ENCODE measurements around the gene FUT1.
"Not testable (repeated sequence)": the region's sequence is repeated elsewhere in the genome, so short reads cannot be mapped to it uniquely, and the experiment has no call there.

The FUT1 gene

GRCh38 chr19:48768994-48769713 is 16.7 kb upstream of the FUT1 start:
- no peak for DNase-seq (ENCODE audit: low read depth)

GRCh38 chr19:48768171-48768753 is 15.8 kb upstream of the FUT1 start:
- DNase-seq (ENCODE audit: low read depth), result not testable (repeated sequence)

GRCh38 chr19:48765816-48766215 is 13.4 kb upstream of the FUT1 start:
- DNase-seq (ENCODE audit: low read depth), result not testable (repeated sequence)

DNA sequence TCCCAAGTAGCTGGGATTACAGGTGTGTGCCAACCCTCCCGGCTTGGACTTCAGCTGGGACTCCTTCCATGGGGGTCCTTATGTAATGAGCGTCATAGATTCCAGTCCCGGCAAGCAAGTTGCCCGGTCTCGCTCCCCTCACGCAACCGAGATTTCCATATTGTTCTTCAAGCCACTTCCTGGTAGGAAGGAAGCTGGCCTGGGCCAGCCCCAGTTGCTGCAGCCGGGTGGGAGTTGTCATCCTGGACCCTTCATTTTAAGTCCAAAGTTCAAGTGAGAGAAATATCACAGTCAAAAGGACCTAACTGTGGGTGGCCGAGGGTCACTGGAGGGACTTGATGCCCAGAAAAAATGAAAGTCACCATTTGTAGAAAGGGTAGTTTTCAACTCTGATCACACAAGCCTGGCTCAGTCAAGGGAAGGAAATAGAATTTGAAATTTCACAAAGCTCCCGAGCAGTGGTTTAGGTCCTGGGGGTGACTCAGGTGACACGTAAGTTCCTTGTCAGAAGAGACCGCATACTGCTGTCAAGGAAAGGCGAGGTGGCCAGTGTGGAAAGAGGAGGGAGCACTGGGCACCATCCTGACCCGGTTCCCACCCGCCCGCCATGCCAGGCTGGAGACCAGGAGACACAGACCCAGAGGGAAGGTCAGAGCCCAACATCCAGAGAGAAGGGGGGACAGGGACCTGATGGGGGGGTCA is 8.2 kb upstream of the FUT1 start:
- no peak for DNase-seq (ENCODE audit: low read depth)

DNA sequence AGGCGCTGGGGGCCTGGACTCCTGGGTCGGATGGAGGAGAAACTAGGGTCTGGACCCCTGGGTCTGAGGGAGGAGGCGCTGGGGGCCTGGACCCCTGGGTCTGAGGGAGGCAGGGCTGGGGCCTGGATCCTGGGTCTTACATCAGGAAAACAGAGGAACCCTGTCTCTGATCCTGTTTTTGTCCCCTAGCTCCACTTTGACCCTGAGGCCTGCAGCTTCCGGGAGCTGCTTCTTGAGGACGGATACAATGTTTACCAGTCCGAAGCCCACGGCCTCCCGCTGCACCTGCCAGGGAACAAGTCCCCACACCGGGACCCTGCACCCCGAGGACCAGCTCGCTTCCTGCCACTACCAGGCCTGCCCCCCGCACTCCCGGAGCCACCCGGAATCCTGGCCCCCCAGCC is 5.3 kb upstream of the FUT1 start:
- DNase-seq (ENCODE audit: low read depth), result no peak

DNA sequence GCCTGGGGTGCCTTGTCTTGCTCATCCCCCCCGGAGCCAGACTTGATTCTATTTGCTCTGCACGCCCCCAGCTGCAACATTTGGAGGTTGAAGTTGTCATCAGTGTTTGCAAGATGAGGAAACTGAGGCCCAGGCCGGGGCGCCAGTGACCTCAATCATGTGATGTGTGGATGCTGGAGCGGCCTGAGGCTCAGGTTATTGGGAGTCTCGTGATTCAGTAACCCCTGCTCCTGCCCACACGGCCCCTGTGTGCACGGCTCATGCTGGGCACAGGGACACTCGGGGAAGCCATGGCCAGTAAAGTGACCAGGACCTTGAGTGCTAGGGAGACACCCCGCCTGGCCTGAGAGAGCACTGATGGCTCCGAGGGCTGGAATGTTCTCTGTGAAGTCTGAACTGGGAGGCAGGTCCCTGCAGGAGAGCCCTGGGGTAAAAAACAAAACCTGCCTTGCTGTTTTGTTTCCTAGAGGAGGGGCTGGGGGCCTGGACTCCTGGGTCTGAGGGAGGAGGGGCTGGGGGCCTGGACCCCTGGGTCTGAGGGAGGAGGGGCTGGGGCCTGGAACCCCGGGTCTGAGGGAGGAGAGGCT is 4.7 kb upstream of the FUT1 start:
- DNase-seq (ENCODE audit: low read depth), result no peak

GRCh38 chr19:48756686-48757085 is 4.2 kb upstream of the FUT1 start:
- no peak for DNase-seq (ENCODE audit: low read depth)

GRCh38 chr19:48756212-48756611 is 3.8 kb upstream of the FUT1 start:
- no peak for DNase-seq (ENCODE audit: low read depth)

DNA sequence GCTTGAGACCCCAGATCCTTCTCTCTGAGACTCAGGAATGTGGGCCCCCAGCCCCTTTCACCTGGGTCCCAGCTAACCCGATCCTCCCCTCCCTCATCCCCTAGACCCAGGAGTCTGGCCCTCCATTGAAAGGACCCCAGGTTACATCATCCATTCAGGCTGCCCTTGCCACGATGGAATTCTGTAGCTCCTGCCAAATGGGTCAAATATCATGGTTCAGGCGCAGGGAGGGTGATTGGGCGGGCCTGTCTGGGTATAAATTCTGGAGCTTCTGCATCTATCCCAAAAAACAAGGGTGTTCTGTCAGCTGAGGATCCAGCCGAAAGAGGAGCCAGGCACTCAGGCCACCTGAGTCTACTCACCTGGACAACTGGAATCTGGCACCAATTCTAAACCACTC is 3.3 kb upstream of the FUT1 start:
- no peak for DNase-seq (ENCODE audit: low read depth)

DNA sequence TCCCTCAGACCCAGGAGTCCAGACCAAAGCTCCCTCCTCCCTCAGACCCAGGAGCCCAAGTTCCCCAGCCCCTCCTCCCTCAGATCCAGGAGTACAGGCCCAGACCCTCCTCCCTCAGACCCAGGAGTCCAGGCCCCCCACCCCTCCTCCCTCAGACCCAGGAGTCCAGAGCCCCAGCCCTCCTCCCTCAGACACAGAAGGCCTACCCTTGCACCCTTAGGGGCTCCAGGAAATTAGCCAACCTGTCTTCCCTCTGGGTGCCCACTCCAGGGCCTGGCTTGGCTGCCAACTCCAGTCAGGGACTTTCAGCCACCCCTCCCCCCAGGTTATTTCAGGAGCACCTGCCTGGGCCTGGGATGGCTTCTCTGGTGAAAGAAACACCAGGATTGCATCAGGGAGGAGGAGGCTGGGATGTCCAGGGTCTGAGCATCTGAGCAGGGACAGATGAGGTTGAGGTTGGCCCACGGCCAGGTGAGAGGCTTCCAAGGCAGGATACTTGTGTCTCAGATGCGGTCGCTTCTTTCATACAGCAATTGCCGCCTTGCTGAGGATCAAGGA is 2.7 kb upstream of the FUT1 start, which contains the start of gene FGF21:
Gene FGF21, plus strand, starts transcription at position 441 of the 558 bp plus-strand sequence. CDS start 713 bp downstream, outside the sequence.
- no peak for DNase-seq (ENCODE audit: low read depth)

- no peak for DNase-seq (ENCODE audit: low read depth)
These were observed 471 bp downstream of the FUT1 start for GRCh38 chr19:48751845-48752495.

DNA sequence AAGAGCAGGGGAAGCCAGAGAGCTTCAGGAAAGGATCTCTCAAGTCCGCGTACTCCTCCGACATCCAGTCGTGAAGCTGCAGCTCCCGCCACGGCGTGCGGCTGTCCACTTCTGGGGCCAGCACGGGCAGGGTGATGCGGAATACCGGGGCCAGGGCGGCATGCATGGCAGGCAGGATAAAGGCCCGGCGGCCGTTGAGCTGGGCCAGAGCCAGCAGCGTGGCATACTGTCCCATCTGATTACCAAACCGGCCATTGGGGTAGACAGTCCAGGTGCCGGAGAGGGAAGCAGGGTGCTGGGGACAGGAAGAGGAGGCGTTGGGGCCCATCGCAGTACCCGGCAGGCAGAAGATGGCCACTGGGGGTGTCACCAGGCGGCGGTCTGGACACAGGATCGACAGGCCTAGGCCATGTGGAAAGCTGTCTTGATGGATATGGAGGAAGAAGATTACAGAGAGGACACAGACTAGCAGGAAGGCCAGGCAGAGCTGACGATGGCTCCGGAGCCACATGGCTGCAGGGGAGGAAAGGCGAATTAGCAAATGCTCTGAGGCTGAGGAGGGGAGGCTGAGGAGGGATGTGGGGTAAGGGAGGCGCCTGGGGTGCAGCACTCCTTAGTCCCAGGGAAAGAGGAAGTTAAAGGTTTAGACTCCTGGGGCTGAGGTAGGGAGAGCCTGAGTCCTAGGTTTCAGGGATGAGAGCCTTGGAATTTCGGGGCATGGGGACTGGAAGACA is 1.5 kb downstream of the FUT1 start:
- no peak for DNase-seq (ENCODE audit: low read depth)

- no peak for DNase-seq (ENCODE audit: low read depth)
These were observed 2.1 kb downstream of the FUT1 start for GRCh38 chr19:48750351-48750750.

DNA sequence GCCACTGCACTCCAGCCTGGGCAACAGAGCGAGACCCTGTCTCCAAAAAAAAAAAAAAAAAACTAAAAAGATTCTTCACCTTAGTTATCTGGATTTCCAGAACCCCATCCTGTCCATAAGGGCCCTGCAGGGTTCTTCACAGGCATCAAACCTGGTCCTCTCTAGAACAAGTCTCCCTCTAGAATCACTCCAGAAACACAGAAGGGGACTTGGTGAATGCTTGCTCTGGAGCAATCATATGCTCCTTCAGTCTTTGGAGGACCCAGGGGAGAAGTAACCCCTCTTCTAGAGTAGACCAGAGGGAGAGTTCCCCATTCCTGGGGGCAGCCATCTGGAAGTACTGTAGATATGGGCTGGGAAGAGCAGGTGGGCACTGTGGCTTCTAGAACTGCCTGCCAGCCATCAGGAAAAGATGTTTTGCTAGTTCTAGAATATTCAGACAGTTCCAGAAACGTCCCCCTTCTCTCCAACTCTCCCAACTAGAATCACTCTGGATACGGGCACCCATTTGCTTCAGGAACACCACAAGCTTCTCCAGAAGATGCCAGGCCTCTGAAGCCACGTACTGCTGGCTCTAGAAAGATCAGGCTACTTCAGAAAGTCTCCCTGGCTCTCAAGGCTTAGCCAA is 2.8 kb downstream of the FUT1 start:
- no peak for DNase-seq (ENCODE audit: low read depth)

DNA sequence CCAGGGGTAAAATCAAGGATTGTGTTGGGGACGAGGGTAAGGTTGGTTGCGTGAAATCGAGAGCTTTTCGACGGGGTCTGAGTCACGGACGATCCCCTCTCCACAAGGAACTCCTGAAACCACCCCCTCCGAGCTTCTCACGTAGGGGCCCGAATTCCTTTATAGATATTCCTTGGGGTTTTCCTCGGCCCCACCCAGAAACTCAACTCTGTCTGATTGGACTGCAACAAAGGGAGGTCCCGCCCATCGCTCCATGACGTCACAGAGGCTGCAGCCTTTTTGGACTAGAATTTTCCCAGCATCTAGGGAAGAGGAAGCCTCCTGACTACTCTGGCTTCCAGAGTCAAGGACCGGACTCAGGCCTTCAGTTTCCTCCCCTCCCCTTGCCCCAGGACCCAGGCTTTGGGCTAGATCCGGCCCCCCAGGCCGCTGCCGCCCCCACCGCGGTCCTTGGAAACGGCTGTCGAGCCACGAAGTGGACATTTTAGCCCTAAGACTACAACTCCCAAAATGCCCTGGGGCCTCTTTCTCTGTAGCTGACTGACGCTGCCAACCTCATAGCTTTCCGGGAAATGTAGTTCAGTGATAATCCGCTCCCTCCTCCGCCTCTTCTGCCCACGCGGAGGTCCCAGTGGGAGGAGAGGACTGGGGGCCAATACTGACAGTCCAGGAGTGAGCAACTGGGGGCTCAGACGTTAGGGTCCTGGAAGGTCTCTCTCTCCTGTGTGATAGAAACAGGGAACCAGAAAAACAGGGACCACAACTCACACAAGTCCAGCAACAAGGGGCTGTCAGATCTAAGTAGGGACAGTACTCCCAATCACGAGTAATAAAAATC is 5.5 kb downstream of the FUT1 start, which contains the start of gene IZUMO1:
Gene IZUMO1, minus strand, starts transcription at position 172 of the 838 bp plus-strand sequence. CDS start 1,050 bp downstream, outside the sequence.
- DNase-seq (ENCODE audit: low read depth), result no peak

GRCh38 chr19:48746110-48746509 is 6.3 kb downstream of the FUT1 start:
- no peak for DNase-seq (ENCODE audit: low read depth)

GRCh38 chr19:48745208-48745995 is 7.0 kb downstream of the FUT1 start:
- DNase-seq (ENCODE audit: low read depth), result peak; percentile 28

- DNase-seq (ENCODE audit: low read depth), result no peak
These were observed 10.3 kb downstream of the FUT1 start for GRCh38 chr19:48742096-48742495.
